IPS-15b (cell line): ENCODE results near the gene GDF7.

ENCODE experiments used
- H3K27me3 ChIP-seq: one replicate; pipeline ENCODE4 v1.6.1; 2013; ENCODE audit warnings: low read length; ENCODE audit not compliant: control insufficient read depth, insufficient read depth
- H3K36me3 ChIP-seq: one replicate; pipeline ENCODE4 v1.6.1; 2013; ENCODE audit warnings: low read length; ENCODE audit not compliant: control insufficient read depth, insufficient read depth
- H3K4me1 ChIP-seq: one replicate; pipeline ENCODE4 v1.6.1; 2013; ENCODE audit warnings: mild to moderate bottlenecking, low read length; ENCODE audit not compliant: control insufficient read depth, insufficient read depth
- H3K4me3 ChIP-seq: one replicate; pipeline ENCODE4 v1.5.1; 2013; ENCODE audit warnings: low read depth, low read length
- H3K9ac ChIP-seq: one replicate; pipeline ENCODE4 v1.6.1; 2013; ENCODE audit warnings: low read depth, mild to moderate bottlenecking, low read length
- H3K9me3 ChIP-seq: one replicate; pipeline ENCODE4 v1.6.1; 2013; ENCODE audit warnings: mild to moderate bottlenecking, low read length; ENCODE audit not compliant: control insufficient read depth, insufficient read depth

Gene GDF7

GRCh38 chr2:20631617-20632307, 35.2 kb upstream of the GDF7 start:
- no peaks in the 10 kb centered on the region for H3K27me3 ChIP-seq
- H3K9me3 ChIP-seq: no peaks in the 10 kb centered on the region
- no peak overlapping the region for H3K9ac ChIP-seq
- no peak overlapping the region for H3K4me3 ChIP-seq
- H3K4me1 ChIP-seq: peaks cover 5% of the 10 kb centered on the region
- no peaks in the 10 kb centered on the region for H3K36me3 ChIP-seq

GRCh38 chr2:20632446-20632990, 34.4 kb upstream of the GDF7 start:
- H3K36me3 ChIP-seq: no peaks in the 10 kb centered on the region
- no peak overlapping the region for H3K4me3 ChIP-seq
- H3K9me3 ChIP-seq: no peaks in the 10 kb centered on the region
- peaks cover 5% of the 10 kb centered on the region for H3K4me1 ChIP-seq
- H3K27me3 ChIP-seq: no peaks in the 10 kb centered on the region
- H3K9ac ChIP-seq: no peak overlapping the region

- H3K4me1 ChIP-seq: peaks cover 5% of the 10 kb centered on the region
- no peaks in the 10 kb centered on the region for H3K9me3 ChIP-seq
- no peak overlapping the region for H3K4me3 ChIP-seq
- H3K9ac ChIP-seq: no peak overlapping the region
- H3K36me3 ChIP-seq: no peaks in the 10 kb centered on the region
- no peaks in the 10 kb centered on the region for H3K27me3 ChIP-seq
Observed at GRCh38 chr2:20633001-20633400, 33.9 kb upstream of the GDF7 start.

- no peaks in the 10 kb centered on the region for H3K9me3 ChIP-seq
- H3K27me3 ChIP-seq: no peaks in the 10 kb centered on the region
- H3K4me3 ChIP-seq: no peak overlapping the region
- no peaks in the 10 kb centered on the region for H3K36me3 ChIP-seq
- H3K4me1 ChIP-seq: peaks cover 5% of the 10 kb centered on the region
- no peak overlapping the region for H3K9ac ChIP-seq
Observed at GRCh38 chr2:20633794-20634506, 33.0 kb upstream of the GDF7 start.

- no peak overlapping the region for H3K4me3 ChIP-seq
- H3K4me1 ChIP-seq: peaks cover 5% of the 10 kb centered on the region
- H3K9me3 ChIP-seq: no peaks in the 10 kb centered on the region
- H3K9ac ChIP-seq: no peak overlapping the region
- H3K27me3 ChIP-seq: no peaks in the 10 kb centered on the region
- H3K36me3 ChIP-seq: no peaks in the 10 kb centered on the region
Observed at GRCh38 chr2:20634507-20635112, 32.3 kb upstream of the GDF7 start.

GRCh38 chr2:20635113-20635510, 31.8 kb upstream of the GDF7 start:
- Histone ChIP-seq H3K4me1 (peaks cover 5% of the 10 kb centered on the region), H3K9me3 (no peaks in the 10 kb centered on the region), H3K4me3 (no peak overlapping the region), H3K36me3 (no peaks in the 10 kb centered on the region), H3K27me3 (no peaks in the 10 kb centered on the region), H3K9ac (no peak overlapping the region)

- H3K4me3 ChIP-seq: no peak overlapping the region
- no peaks in the 10 kb centered on the region for H3K36me3 ChIP-seq
- no peaks in the 10 kb centered on the region for H3K27me3 ChIP-seq
- no peak overlapping the region for H3K9ac ChIP-seq
- H3K4me1 ChIP-seq: peaks cover 5% of the 10 kb centered on the region
- no peaks in the 10 kb centered on the region for H3K9me3 ChIP-seq
Observed at GRCh38 chr2:20635675-20636584, 31.0 kb upstream of the GDF7 start.

- peaks cover 3% of the 10 kb centered on the region for H3K36me3 ChIP-seq
- no peak overlapping the region for H3K4me3 ChIP-seq
- no peaks in the 10 kb centered on the region for H3K27me3 ChIP-seq
- H3K4me1 ChIP-seq: peaks cover 5% of the 10 kb centered on the region
- no peaks in the 10 kb centered on the region for H3K9me3 ChIP-seq
- no peak overlapping the region for H3K9ac ChIP-seq
Observed at GRCh38 chr2:20637147-20637546, 29.8 kb upstream of the GDF7 start.

GRCh38 chr2:20638014-20638413, 28.9 kb upstream of the GDF7 start:
- Histone ChIP-seq H3K36me3 (peaks cover 3% of the 10 kb centered on the region), H3K27me3 (no peaks in the 10 kb centered on the region), H3K9ac (no peak overlapping the region), H3K4me1 (peaks cover 5% of the 10 kb centered on the region), H3K4me3 (no peak overlapping the region), H3K9me3 (no peaks in the 10 kb centered on the region)

GRCh38 chr2:20638646-20639430, 28.1 kb upstream of the GDF7 start:
- Histone ChIP-seq H3K9ac (no peak overlapping the region), H3K9me3 (no peaks in the 10 kb centered on the region), H3K4me1 (peaks cover 5% of the 10 kb centered on the region), H3K4me3 (no peak overlapping the region), H3K27me3 (no peaks in the 10 kb centered on the region), H3K36me3 (peaks cover 3% of the 10 kb centered on the region)
